ENCODE results near the gene UBXN7. TPM values are rescaled to one million over a fixed set of nuclear protein-coding genes. Genes with fewer than 3 reads are reported as not detected.

Gene UBXN7
- total and polyA plus RNA-seq, 2 of the 13 experiments (the other 11 are each of a cell fraction or from before 2014, with no cell fraction given) = 12.5 to 15.9 TPM

DNA sequence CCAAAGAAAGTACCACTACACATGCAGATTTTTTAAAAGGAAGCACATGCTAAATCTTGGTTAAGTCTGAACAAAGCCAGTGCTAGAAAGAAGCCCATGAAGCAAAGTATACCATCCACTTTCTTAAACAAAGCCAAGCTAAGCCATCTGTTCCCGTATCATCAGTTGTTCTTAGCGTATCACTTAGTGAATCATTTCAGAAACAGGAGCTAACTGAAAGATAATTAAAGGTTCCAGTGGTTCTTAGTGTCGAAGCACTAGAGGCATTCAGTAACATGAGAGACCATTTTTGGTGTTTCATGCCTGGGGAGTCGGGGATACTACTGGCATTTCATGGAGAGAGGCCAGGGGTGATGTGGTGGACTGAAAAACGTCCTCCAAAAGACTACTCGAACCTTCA lies 12.8 kb downstream of the UBXN7 start (continued):
- TF ChIP-seq ZHX2 (IDR thresholded peaks at IDR 0.05; ENCODE audit: low read depth) (no peak), ZHX2 (CRISPR knock-in tag; IDR thresholded peaks at IDR 0.05; ENCODE audit: borderline replicate concordance) (no peak), NFATC3 (CRISPR knock-in tag; IDR thresholded peaks at IDR 0.05) (no peak), CEBPG (CRISPR knock-in tag; IDR thresholded peaks at IDR 0.05) (no peak), ZNF772 (CRISPR knock-in tag; IDR thresholded peaks at IDR 0.05) (no peak), LCORL (IDR thresholded peaks at IDR 0.05) (no peak), LCORL (CRISPR knock-in tag; IDR thresholded peaks at IDR 0.05) (no peak), ZNF557 (CRISPR knock-in tag; IDR thresholded peaks at IDR 0.05) (no peak), MYC (CRISPR knock-in tag; IDR thresholded peaks at IDR 0.05; ENCODE audit: borderline replicate concordance) (no peak), POGK (CRISPR knock-in tag; conservative IDR thresholded peaks at IDR 0.05) (no peak)
